Endothelial cell of umbilical vein (primary cell): ENCODE data around the gene PRPF40A. TPM values are rescaled to one million over a fixed set of nuclear protein-coding genes. Genes with fewer than 3 reads are reported as not detected.

Experiments
- BruUV-seq: library from RNA; stranded (reverse); fragments of 400-500 nt; replicated peaks from 2 replicates; lab custom pipeline; 2021; lab: Mats Ljungman, UMichigan
- CTCF ChIA-PET: fragments of 300-600, 350-600 bp; sonication (Branson Sonifier 250); formaldehyde crosslinking; loops from one replicate; lab custom pipeline; 2021; ENCODE audit warnings: antibody characterized with exemption, inconsistent platforms; lab: Charles Lee
- POLR2A ChIA-PET: fragments of 300-600, 350-600 bp; sonication (Branson Sonifier 250); formaldehyde crosslinking; loops from one replicate; lab custom pipeline; 2021; ENCODE audit warnings: antibody characterized with exemption, inconsistent platforms; lab: Charles Lee
- DNase-seq: peaks from one replicate; pipeline ENCODE4 v3.0.0-alpha.2; 2011; ENCODE audit warnings: low read depth, low spot score
- FAIRE-seq: peaks from 2 replicates; lab custom pipeline; 2011; peaks lifted over from hg19 to GRCh38; lab: Jason Lieb, UNC
- H2AFZ ChIP-seq: 2 replicates; pipeline ENCODE4 v1.6.0; 2012; ENCODE audit warnings: low read depth, low read length, control low read depth, inconsistent platforms
- H3K27ac ChIP-seq: 2 replicates; pipeline ENCODE4 v1.5.1; 2011; ENCODE audit warnings: low read depth, mild to moderate bottlenecking, control low read depth, low read length, moderate library complexity; ENCODE audit not compliant: insufficient read depth
- H3K27me3 ChIP-seq, 2 experiments: 2 replicates each; pipeline versions ENCODE4 v1.6.0 to v1.6.1; 2011; ENCODE audit warnings: low read length in 2 of 2, mixed read lengths in 1 of 2; ENCODE audit not compliant: control insufficient read depth in 2 of 2, insufficient read depth in 2 of 2
- H3K36me3 ChIP-seq, 2 experiments: 2 replicates in 1 of 2; 3 replicates in 1 of 2; pipeline ENCODE4 v1.5.1; 2011; ENCODE audit warnings: low read length in 2 of 2, mild to moderate bottlenecking in 1 of 2, moderate library complexity in 1 of 2; ENCODE audit not compliant: control insufficient read depth in 2 of 2, insufficient read depth in 2 of 2; ENCODE audit errors: extremely low read depth in 1 of 2
- H3K4me1 ChIP-seq: 3 replicates; pipeline ENCODE4 v1.5.1; 2011; ENCODE audit warnings: mild to moderate bottlenecking, low read length; ENCODE audit not compliant: control insufficient read depth, insufficient read depth; ENCODE audit errors: extremely low read depth
- H3K4me2 ChIP-seq: 2 replicates; pipeline ENCODE4 v1.6.1; 2011; ENCODE audit warnings: low read length, control low read depth, mixed read lengths; ENCODE audit not compliant: insufficient read depth
- H3K4me3 ChIP-seq, 3 experiments: fragments of 200-600 bp in 1 of 3; sonication (generic), shearing (Covaris generic) in 1 of 3; replicated peaks in 1 of 3; 2 replicates each; pipeline ENCODE4 v1.5.1; 2011 to 2016; ENCODE audit warnings: control low read depth in 3 of 3, low read length in 3 of 3, mild to moderate bottlenecking in 2 of 3, inconsistent platforms in 1 of 3, low read depth in 1 of 3, moderate library complexity in 1 of 3; ENCODE audit not compliant: insufficient read depth in 1 of 3
- H3K79me2 ChIP-seq: 2 replicates; pipeline ENCODE4 v1.6.0; 2012; ENCODE audit warnings: low read length, inconsistent platforms; ENCODE audit not compliant: control insufficient read depth, insufficient read depth
- H3K9ac ChIP-seq: replicated peaks from 2 replicates; pipeline ENCODE3; 2011; ENCODE audit warnings: low read length, control low read depth; ENCODE audit not compliant: insufficient read depth; ENCODE audit errors: extremely low read depth
- H3K9me1 ChIP-seq: replicated peaks from 3 replicates; pipeline ENCODE4 v1.6.0; 2011; ENCODE audit warnings: mild to moderate bottlenecking, low read length; ENCODE audit not compliant: control insufficient read depth, insufficient read depth; ENCODE audit errors: extremely low read depth
- H3K9me3 ChIP-seq: replicated peaks from 2 replicates; pipeline ENCODE4 v1.5.1; 2012; ENCODE audit warnings: low read length, inconsistent platforms; ENCODE audit not compliant: control insufficient read depth, insufficient read depth
- H4K20me1 ChIP-seq: replicated peaks from 2 replicates; pipeline ENCODE3; 2011; ENCODE audit warnings: mild to moderate bottlenecking, low read length; ENCODE audit not compliant: control insufficient read depth, insufficient read depth; ENCODE audit errors: extremely low read depth
- CTCF ChIP-seq, 2 donors: IDR thresholded peaks; 1 replicate in 1 of 2; 2 replicates in 1 of 2; pipeline ENCODE4 v1.5.1; 2011; ENCODE audit warnings: low read length in 2 of 2, mild to moderate bottlenecking in 2 of 2, moderate library complexity in 2 of 2, control low read depth in 1 of 2, inconsistent platforms in 1 of 2, low read depth in 1 of 2; ENCODE audit not compliant: insufficient read depth in 1 of 2; ENCODE audit errors: extremely low read depth in 1 of 2
- EZH2 ChIP-seq: IDR thresholded peaks from 2 replicates; pipeline ENCODE4 v1.6.1; 2012; ENCODE audit warnings: borderline replicate concordance, low read depth, mild to moderate bottlenecking, moderate library complexity, low read length, inconsistent platforms; ENCODE audit not compliant: severe bottlenecking
- FOS ChIP-seq: IDR thresholded peaks from 2 replicates; pipeline ENCODE4 v1.6.1; 2011; ENCODE audit warnings: mild to moderate bottlenecking, low read length, moderate library complexity, borderline replicate concordance; ENCODE audit not compliant: insufficient read depth
- GATA2 ChIP-seq: IDR thresholded peaks from 2 replicates; pipeline ENCODE4 v1.7.0; 2011; ENCODE audit warnings: low read depth, mild to moderate bottlenecking, moderate library complexity, mixed read lengths, low read length; ENCODE audit not compliant: insufficient read length, insufficient read depth
- JUN ChIP-seq: IDR thresholded peaks from 2 replicates; pipeline ENCODE4 v1.6.1; 2011; ENCODE audit warnings: borderline replicate concordance, low read depth; ENCODE audit not compliant: insufficient read length, insufficient read depth
- MAX ChIP-seq: IDR thresholded peaks from 2 replicates; pipeline ENCODE4 v1.6.1; 2011; ENCODE audit not compliant: insufficient read depth, insufficient read length
- MYC ChIP-seq: IDR thresholded peaks from one replicate; pipeline ENCODE4 v1.6.1; 2011; ENCODE audit warnings: mild to moderate bottlenecking, low read depth, low read length
- POLR2A ChIP-seq: IDR thresholded peaks from 2 replicates; pipeline ENCODE4 v1.6.1; 2012; ENCODE audit warnings: low read depth, mild to moderate bottlenecking, control low read depth, low read length
- POLR2AphosphoS5 ChIP-seq: IDR thresholded peaks from 2 replicates; pipeline ENCODE4 v1.6.1; 2012; ENCODE audit warnings: low read depth, mild to moderate bottlenecking, control low read depth, low read length, moderate library complexity; ENCODE audit not compliant: insufficient read depth
- dilution Hi-C: fragments of 300-500 bp; cut with MboI; formaldehyde crosslinking; loops from one replicate; pipeline ENCODE4 v1.15.0; 2019; ENCODE audit warnings: low sequenced_read_pairs; ENCODE audit not compliant: extremely low pct_ligation_motif_present
- intact Hi-C: fragments of 100-400 bp; cut with micrococcal nuclease; formaldehyde crosslinking; loops from one replicate; pipeline ENCODE4 v1.10.0; 2022
- polyA plus RNA-seq, 4 experiments: library from polyadenylated mRNA; depleted of rRNA in 3 of 4; stranded (reverse) in 3 of 4; unstranded in 1 of 4; fragments of >200 nt; gene quantifications; 2 replicates each; pipeline versions ENCODE4 v1.2.1 to v1.2.3, GENCODE V29; 2011 to 2012; ENCODE audit warnings: missing spikeins in 1 of 4
- total RNA-seq: library from RNA; stranded (reverse); gene quantifications from 2 replicates; pipeline ENCODE4 v1.2.3, GENCODE V29; 2021

PRPF40A gene
- total and polyA plus RNA-seq, 2 donors (not counting 3 experiments of a cell fraction or from before 2014, with no cell fraction given): 58.2 to 123 TPM

- Histone ChIP-seq H4K20me1 (no peaks in the 10 kb centered on the region), H3K4me1 (peaks cover 15% of the 10 kb centered on the region), H3K9me1 (no peaks in the 10 kb centered on the region), H3K9me3 (no peaks in the 10 kb centered on the region), H3K27ac (no peak overlapping the region), H3K4me3 (no peak overlapping the region), H3K36me3 (peaks cover 0 to 3% of the 10 kb centered on the region in 2 experiments), H3K79me2 (no peaks in the 10 kb centered on the region), H3K27me3 (no peaks in the 10 kb centered on the region), H3K9ac (no peak overlapping the region), H2AFZ (no peak overlapping the region), H3K4me2 (no peak overlapping the region)
- BruUV-seq: no TSS peak
- ChIA-PET POLR2A (no interaction called here), CTCF (no interaction called here)
- intact Hi-C loops (no loop called here), dilution Hi-C loops (no loop called here)
- no peak for TF ChIP-seq FOS
- no peak for TF ChIP-seq POLR2A
- no peak for TF ChIP-seq MYC
- TF ChIP-seq CTCF (IDR thresholded peaks at IDR 0.05; ENCODE audit: extremely low read depth in 1 of 2, insufficient read depth in 1 of 2, low read depth in 1 of 2, low read length in 2 of 2): no peak
- no peak for TF ChIP-seq MAX
- TF ChIP-seq GATA2: no peak
- no peak for TF ChIP-seq JUN
- no peak for TF ChIP-seq EZH2
- no peak for TF ChIP-seq POLR2AphosphoS5
- no peak for DNase-seq
- no peak for FAIRE-seq
Measured at GRCh38 chr2:152609154-152609553, 108.1 kb downstream of the PRPF40A start.
